ENCODE data around the gene UBE3A. TPM values are rescaled to one million over a fixed set of nuclear protein-coding genes. Genes with fewer than 3 reads are reported as not detected.

UBE3A gene
- total RNA-seq, 1 experiment from 2014 or later: 67.6 TPM

- no peaks in the 10 kb centered on the region for H3K4me1 ChIP-seq (replicated peaks)
- no peaks in the 10 kb centered on the region for H3K9me3 ChIP-seq (replicated peaks)
- H3K36me3 ChIP-seq: peaks cover 33% of the 10 kb centered on the region
- DNase-seq (ENCODE audit: low read depth in 1 of 2, low spot score in 2 of 2): no peak
- no peaks in the 10 kb centered on the region for H3K27me3 ChIP-seq (replicated peaks)
- no peak overlapping the region for H3K27ac ChIP-seq
- no peak overlapping the region for H3K4me3 ChIP-seq
Measured at GRCh38 chr15:25407950-25408349, 30.9 kb downstream of the UBE3A start.

GRCh38 chr15:25406846-25407245 is 32.0 kb downstream of the UBE3A start:
- DNase-seq (ENCODE audit: low read depth in 1 of 2, low spot score in 2 of 2): no peak
- no peaks in the 10 kb centered on the region for H3K9me3 ChIP-seq (replicated peaks)
- H3K27me3 ChIP-seq (replicated peaks): no peaks in the 10 kb centered on the region
- peaks cover 44% of the 10 kb centered on the region for H3K36me3 ChIP-seq
- no peak overlapping the region for H3K4me3 ChIP-seq
- no peak overlapping the region for H3K27ac ChIP-seq
- H3K4me1 ChIP-seq (replicated peaks): no peaks in the 10 kb centered on the region

- Histone ChIP-seq H3K4me1 (replicated peaks) (no peaks in the 10 kb centered on the region), H3K36me3 (peaks cover 48% of the 10 kb centered on the region), H3K27me3 (replicated peaks) (no peaks in the 10 kb centered on the region), H3K4me3 (no peak overlapping the region), H3K27ac (no peak overlapping the region), H3K9me3 (replicated peaks) (no peaks in the 10 kb centered on the region)
- DNase-seq (ENCODE audit: low read depth in 1 of 2, low spot score in 2 of 2): no peak
Measured at GRCh38 chr15:25406261-25406660, 32.6 kb downstream of the UBE3A start.

- Histone ChIP-seq H3K27ac (no peak overlapping the region), H3K27me3 (replicated peaks) (no peaks in the 10 kb centered on the region), H3K4me3 (no peak overlapping the region), H3K36me3 (peaks cover 59% of the 10 kb centered on the region), H3K4me1 (replicated peaks) (no peaks in the 10 kb centered on the region), H3K9me3 (replicated peaks) (no peaks in the 10 kb centered on the region)
- no peak for DNase-seq (ENCODE audit: low read depth in 1 of 2, low spot score in 2 of 2)
Measured at GRCh38 chr15:25403771-25404170, 35.1 kb downstream of the UBE3A start.

GRCh38 chr15:25402342-25402741 is 36.5 kb downstream of the UBE3A start:
- Histone ChIP-seq H3K4me1 (replicated peaks) (no peaks in the 10 kb centered on the region), H3K36me3 (peaks cover 55% of the 10 kb centered on the region), H3K4me3 (no peak overlapping the region), H3K27me3 (replicated peaks) (no peaks in the 10 kb centered on the region), H3K27ac (no peak overlapping the region), H3K9me3 (replicated peaks) (no peaks in the 10 kb centered on the region)
- no peak for DNase-seq (ENCODE audit: low read depth in 1 of 2, low spot score in 2 of 2)

GRCh38 chr15:25401501-25401900 is 37.3 kb downstream of the UBE3A start:
- no peak overlapping the region for H3K4me3 ChIP-seq
- H3K36me3 ChIP-seq: peaks cover 55% of the 10 kb centered on the region
- H3K27ac ChIP-seq: no peak overlapping the region
- H3K9me3 ChIP-seq (replicated peaks): no peaks in the 10 kb centered on the region
- H3K27me3 ChIP-seq (replicated peaks): no peaks in the 10 kb centered on the region
- H3K4me1 ChIP-seq (replicated peaks): no peaks in the 10 kb centered on the region
- no peak for DNase-seq (ENCODE audit: low read depth in 1 of 2, low spot score in 2 of 2)

- H3K36me3 ChIP-seq: peaks cover 43% of the 10 kb centered on the region
- no peak overlapping the region for H3K27ac ChIP-seq
- H3K9me3 ChIP-seq (replicated peaks): no peaks in the 10 kb centered on the region
- no peaks in the 10 kb centered on the region for H3K27me3 ChIP-seq (replicated peaks)
- H3K4me1 ChIP-seq (replicated peaks): no peaks in the 10 kb centered on the region
- H3K4me3 ChIP-seq: no peak overlapping the region
- no peak for DNase-seq (ENCODE audit: low read depth in 1 of 2, low spot score in 2 of 2)
Measured at GRCh38 chr15:25397100-25397499, 41.7 kb downstream of the UBE3A start.

GRCh38 chr15:25394898-25395297 is 43.9 kb downstream of the UBE3A start:
- DNase-seq (ENCODE audit: low read depth in 1 of 2, low spot score in 2 of 2): no peak
- Histone ChIP-seq H3K4me1 (replicated peaks) (no peaks in the 10 kb centered on the region), H3K4me3 (no peak overlapping the region), H3K36me3 (peaks cover 44% of the 10 kb centered on the region), H3K9me3 (replicated peaks) (no peaks in the 10 kb centered on the region), H3K27ac (no peak overlapping the region), H3K27me3 (replicated peaks) (no peaks in the 10 kb centered on the region)

GRCh38 chr15:25392806-25393205 is 46.0 kb downstream of the UBE3A start:
- H3K27ac ChIP-seq: no peak overlapping the region
- no peak overlapping the region for H3K4me3 ChIP-seq
- no peak for DNase-seq (ENCODE audit: low read depth in 1 of 2, low spot score in 2 of 2)
- H3K4me1 ChIP-seq (replicated peaks): no peaks in the 10 kb centered on the region
- H3K36me3 ChIP-seq: peaks cover 37% of the 10 kb centered on the region
- H3K9me3 ChIP-seq (replicated peaks): no peaks in the 10 kb centered on the region
- no peaks in the 10 kb centered on the region for H3K27me3 ChIP-seq (replicated peaks)

GRCh38 chr15:25391971-25392721 is 46.7 kb downstream of the UBE3A start:
- DNase-seq (ENCODE audit: low read depth in 1 of 2, low spot score in 2 of 2): peak in 1 of 2 experiments; percentile 9
- Histone ChIP-seq H3K9me3 (replicated peaks) (no peaks in the 10 kb centered on the region), H3K4me1 (replicated peaks) (no peaks in the 10 kb centered on the region), H3K4me3 (no peak overlapping the region), H3K27ac (no peak overlapping the region), H3K27me3 (replicated peaks) (no peaks in the 10 kb centered on the region), H3K36me3 (peaks cover 37% of the 10 kb centered on the region)

- H3K4me3 ChIP-seq: no peak overlapping the region
- no peaks in the 10 kb centered on the region for H3K27me3 ChIP-seq (replicated peaks)
- DNase-seq (ENCODE audit: low read depth in 1 of 2, low spot score in 2 of 2): no peak
- H3K9me3 ChIP-seq (replicated peaks): no peaks in the 10 kb centered on the region
- H3K4me1 ChIP-seq (replicated peaks): no peaks in the 10 kb centered on the region
- H3K36me3 ChIP-seq: peaks cover 21% of the 10 kb centered on the region
- H3K27ac ChIP-seq: no peak overlapping the region
Measured at GRCh38 chr15:25385986-25386385, 52.8 kb downstream of the UBE3A start.

- H3K36me3 ChIP-seq: peaks cover 34% of the 10 kb centered on the region
Measured at GRCh38 chr15:25381579-25381978, 57.2 kb downstream of the UBE3A start.

GRCh38 chr15:25378501-25378901 is 60.3 kb downstream of the UBE3A start:
- no peak overlapping the region for H3K27ac ChIP-seq
- H3K27me3 ChIP-seq (replicated peaks): no peaks in the 10 kb centered on the region
- H3K36me3 ChIP-seq: peaks cover 41% of the 10 kb centered on the region
- H3K4me3 ChIP-seq: no peak overlapping the region
- H3K4me1 ChIP-seq (replicated peaks): 0 out of 2 replicates have a peak, but pooled peaks cover 3% of the 10 kb centered on the region
- no peak for DNase-seq (ENCODE audit: low read depth in 1 of 2, low spot score in 2 of 2)
- no peaks in the 10 kb centered on the region for H3K9me3 ChIP-seq (replicated peaks)

More at GRCh38 chr15:25381579-25381978, 57.2 kb downstream of the UBE3A start:
- no peak for DNase-seq (ENCODE audit: low read depth in 1 of 2, low spot score in 2 of 2)
- Histone ChIP-seq H3K27me3 (replicated peaks) (no peaks in the 10 kb centered on the region), H3K27ac (no peak overlapping the region), H3K9me3 (replicated peaks) (no peaks in the 10 kb centered on the region), H3K4me3 (no peak overlapping the region), H3K4me1 (replicated peaks) (0 out of 2 replicates have a peak, but pooled peaks cover 3% of the 10 kb centered on the region)

GRCh38 chr15:25375557-25375956 is 63.3 kb downstream of the UBE3A start:
- no peak overlapping the region for H3K4me3 ChIP-seq
- H3K27me3 ChIP-seq (replicated peaks): no peaks in the 10 kb centered on the region
- H3K27ac ChIP-seq: no peak overlapping the region
- no peaks in the 10 kb centered on the region for H3K9me3 ChIP-seq (replicated peaks)
- H3K4me1 ChIP-seq (replicated peaks): peaks cover 12% of the 10 kb centered on the region
- H3K36me3 ChIP-seq: peaks cover 66% of the 10 kb centered on the region
- no peak for DNase-seq (ENCODE audit: low read depth in 1 of 2, low spot score in 2 of 2)

- no peak for DNase-seq (ENCODE audit: low read depth in 1 of 2, low spot score in 2 of 2)
- peaks cover 67% of the 10 kb centered on the region for H3K36me3 ChIP-seq
- peaks cover 12% of the 10 kb centered on the region for H3K4me1 ChIP-seq (replicated peaks)
- H3K27ac ChIP-seq: no peak overlapping the region
- no peaks in the 10 kb centered on the region for H3K27me3 ChIP-seq (replicated peaks)
- H3K4me3 ChIP-seq: no peak overlapping the region
- H3K9me3 ChIP-seq (replicated peaks): no peaks in the 10 kb centered on the region
Measured at GRCh38 chr15:25374143-25374542, 64.7 kb downstream of the UBE3A start.

Measured in SJSA1 (cell line).